ENCODE results near the gene ANKDD1B. TPM values are rescaled to one million over a fixed set of nuclear protein-coding genes. Genes with fewer than 3 reads are reported as not detected.
A peak's percentile ranks its signal among the peaks of the same experiment; 100 is the strongest.

Gene ANKDD1B
- total and polyA plus RNA-seq, 9 of the 15 experiments (the other 6 are each of a cell fraction or from before 2014, with no cell fraction given), result 0.04 to 0.29 (median 0.18) TPM; not detected in 1

DNA sequence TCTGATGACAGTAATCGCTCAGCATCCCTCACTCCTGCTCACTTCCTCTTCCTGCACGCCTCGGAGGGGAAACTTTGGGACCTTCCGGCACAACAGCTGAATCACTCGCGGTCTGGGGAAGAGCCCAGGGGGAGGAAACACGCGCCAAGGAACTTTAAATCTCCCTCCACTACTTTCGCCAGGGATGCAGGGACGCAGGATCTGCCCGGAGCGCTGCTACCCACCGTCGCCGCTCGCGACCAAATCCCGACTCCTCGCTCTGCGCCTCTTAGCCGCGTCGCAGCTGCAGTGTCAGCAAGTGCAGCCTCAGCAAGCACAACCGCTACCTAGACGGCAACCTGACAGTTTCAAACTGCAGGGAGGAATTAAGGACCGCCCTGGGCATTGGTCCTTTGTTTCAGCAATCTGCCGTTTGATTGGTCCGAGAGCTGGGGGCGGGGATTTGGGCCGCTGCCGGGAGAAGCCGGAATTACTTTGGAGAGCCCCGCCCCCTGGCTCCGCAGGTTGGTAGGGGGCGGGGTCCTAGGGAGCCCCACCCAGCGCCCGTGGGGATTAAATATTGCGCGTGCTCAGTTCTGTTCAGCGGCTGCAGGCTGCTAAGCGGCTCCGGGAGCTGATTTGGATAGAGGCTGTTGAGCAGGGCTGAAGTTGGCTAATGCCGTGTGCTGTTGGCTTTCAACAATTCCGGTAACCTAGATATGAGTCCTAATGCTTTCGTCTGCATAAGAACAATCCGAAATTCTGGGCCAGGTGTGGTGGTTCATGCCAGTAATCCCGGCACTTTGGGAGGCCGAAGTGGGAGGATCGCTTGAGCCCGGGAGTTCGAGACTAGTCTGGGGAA lies 106.0 kb downstream of the ANKDD1B start, which contains the start of gene POC5 (continued):
- TF ChIP-seq, protein P1, sequence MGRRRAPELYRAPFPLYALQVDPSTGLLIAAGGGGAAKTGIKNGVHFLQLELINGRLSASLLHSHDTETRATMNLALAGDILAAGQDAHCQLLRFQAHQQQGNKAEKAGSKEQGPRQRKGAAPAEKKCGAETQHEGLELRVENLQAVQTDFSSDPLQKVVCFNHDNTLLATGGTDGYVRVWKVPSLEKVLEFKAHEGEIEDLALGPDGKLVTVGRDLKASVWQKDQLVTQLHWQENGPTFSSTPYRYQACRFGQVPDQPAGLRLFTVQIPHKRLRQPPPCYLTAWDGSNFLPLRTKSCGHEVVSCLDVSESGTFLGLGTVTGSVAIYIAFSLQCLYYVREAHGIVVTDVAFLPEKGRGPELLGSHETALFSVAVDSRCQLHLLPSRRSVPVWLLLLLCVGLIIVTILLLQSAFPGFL (CRISPR knock-in tag; IDR thresholded peaks at IDR 0.05), result no peak
- TF ChIP-seq HOXB6 (CRISPR knock-in tag; IDR thresholded peaks at IDR 0.05; ENCODE audit: borderline replicate concordance) (no peak), RAD51 (IDR thresholded peaks at IDR 0.05; ENCODE audit: borderline replicate concordance, low read depth) (no peak), PCBP1 (IDR thresholded peaks at IDR 0.05; ENCODE audit: low read depth, low read length, poor library complexity, severe bottlenecking) (no peak), SREBF1 (IDR thresholded peaks at IDR 0.05; ENCODE audit: borderline replicate concordance, low read depth, low read length) (no peak), POLR2H (tag; IDR thresholded peaks at IDR 0.05; ENCODE audit: low read depth) (peak; percentile 85), CBX2 (IDR thresholded peaks at IDR 0.05; ENCODE audit: insufficient read depth, low read length, poor library complexity, severe bottlenecking) (no peak), SMAD2 (IDR thresholded peaks at IDR 0.05; ENCODE audit: low read depth, low read length) (no peak), HNRNPL (IDR thresholded peaks at IDR 0.05; ENCODE audit: low read depth, low read length) (no peak), ZNF140 (CRISPR knock-in tag; IDR thresholded peaks at IDR 0.05) (no peak), SP2 (IDR thresholded peaks at IDR 0.05; ENCODE audit: extremely low read depth, low read depth, low read length, poor library complexity, severe bottlenecking) (no peak), ZNF644 (tag; IDR thresholded peaks at IDR 0.05; ENCODE audit: low read depth) (no peak), NELFE (IDR thresholded peaks at IDR 0.05; ENCODE audit: insufficient read depth, insufficient read length) (no peak)
- TF ChIP-seq, protein P2, sequence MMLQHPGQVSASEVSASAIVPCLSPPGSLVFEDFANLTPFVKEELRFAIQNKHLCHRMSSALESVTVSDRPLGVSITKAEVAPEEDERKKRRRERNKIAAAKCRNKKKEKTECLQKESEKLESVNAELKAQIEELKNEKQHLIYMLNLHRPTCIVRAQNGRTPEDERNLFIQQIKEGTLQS (IDR thresholded peaks at IDR 0.05), result peak; percentile 50; the same call in 1 of the 2 replicates
- TF ChIP-seq, protein P2 (CRISPR knock-in tag; conservative IDR thresholded peaks at IDR 0.05), result 0 out of 2 replicates have a peak, but pooled peaks have one; percentile 36
- TF ChIP-seq, protein P3, sequence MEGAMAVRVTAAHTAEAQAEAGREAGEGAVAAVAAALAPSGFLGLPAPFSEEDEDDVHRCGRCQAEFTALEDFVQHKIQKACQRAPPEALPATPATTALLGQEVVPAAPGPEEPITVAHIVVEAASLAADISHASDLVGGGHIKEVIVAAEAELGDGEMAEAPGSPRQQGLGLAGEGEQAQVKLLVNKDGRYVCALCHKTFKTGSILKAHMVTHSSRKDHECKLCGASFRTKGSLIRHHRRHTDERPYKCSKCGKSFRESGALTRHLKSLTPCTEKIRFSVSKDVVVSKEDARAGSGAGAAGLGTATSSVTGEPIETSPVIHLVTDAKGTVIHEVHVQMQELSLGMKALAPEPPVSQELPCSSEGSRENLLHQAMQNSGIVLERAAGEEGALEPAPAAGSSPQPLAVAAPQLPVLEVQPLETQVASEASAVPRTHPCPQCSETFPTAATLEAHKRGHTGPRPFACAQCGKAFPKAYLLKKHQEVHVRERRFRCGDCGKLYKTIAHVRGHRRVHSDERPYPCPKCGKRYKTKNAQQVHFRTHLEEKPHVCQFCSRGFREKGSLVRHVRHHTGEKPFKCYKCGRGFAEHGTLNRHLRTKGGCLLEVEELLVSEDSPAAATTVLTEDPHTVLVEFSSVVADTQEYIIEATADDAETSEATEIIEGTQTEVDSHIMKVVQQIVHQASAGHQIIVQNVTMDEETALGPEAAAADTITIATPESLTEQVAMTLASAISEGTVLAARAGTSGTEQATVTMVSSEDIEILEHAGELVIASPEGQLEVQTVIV (CRISPR knock-in tag; IDR thresholded peaks at IDR 0.05; ENCODE audit: borderline replicate concordance), result no peak
- TF ChIP-seq, protein P4, sequence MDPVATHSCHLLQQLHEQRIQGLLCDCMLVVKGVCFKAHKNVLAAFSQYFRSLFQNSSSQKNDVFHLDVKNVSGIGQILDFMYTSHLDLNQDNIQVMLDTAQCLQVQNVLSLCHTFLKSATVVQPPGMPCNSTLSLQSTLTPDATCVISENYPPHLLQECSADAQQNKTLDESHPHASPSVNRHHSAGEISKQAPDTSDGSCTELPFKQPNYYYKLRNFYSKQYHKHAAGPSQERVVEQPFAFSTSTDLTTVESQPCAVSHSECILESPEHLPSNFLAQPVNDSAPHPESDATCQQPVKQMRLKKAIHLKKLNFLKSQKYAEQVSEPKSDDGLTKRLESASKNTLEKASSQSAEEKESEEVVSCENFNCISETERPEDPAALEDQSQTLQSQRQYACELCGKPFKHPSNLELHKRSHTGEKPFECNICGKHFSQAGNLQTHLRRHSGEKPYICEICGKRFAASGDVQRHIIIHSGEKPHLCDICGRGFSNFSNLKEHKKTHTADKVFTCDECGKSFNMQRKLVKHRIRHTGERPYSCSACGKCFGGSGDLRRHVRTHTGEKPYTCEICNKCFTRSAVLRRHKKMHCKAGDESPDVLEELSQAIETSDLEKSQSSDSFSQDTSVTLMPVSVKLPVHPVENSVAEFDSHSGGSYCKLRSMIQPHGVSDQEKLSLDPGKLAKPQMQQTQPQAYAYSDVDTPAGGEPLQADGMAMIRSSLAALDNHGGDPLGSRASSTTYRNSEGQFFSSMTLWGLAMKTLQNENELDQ (CRISPR knock-in tag; IDR thresholded peaks at IDR 0.05; ENCODE audit: borderline replicate concordance), result no peak
- TF ChIP-seq, protein P5, sequence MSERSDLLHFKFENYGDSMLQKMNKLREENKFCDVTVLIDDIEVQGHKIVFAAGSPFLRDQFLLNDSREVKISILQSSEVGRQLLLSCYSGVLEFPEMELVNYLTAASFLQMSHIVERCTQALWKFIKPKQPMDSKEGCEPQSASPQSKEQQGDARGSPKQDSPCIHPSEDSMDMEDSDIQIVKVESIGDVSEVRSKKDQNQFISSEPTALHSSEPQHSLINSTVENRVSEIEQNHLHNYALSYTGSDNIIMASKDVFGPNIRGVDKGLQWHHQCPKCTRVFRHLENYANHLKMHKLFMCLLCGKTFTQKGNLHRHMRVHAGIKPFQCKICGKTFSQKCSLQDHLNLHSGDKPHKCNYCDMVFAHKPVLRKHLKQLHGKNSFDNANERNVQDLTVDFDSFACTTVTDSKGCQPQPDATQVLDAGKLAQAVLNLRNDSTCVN (CRISPR knock-in tag; IDR thresholded peaks at IDR 0.05), result no peak

Measured in K562 (cell line).